Sigmoid colon (tissue), 4 donors: ENCODE measurements around the gene HRH1.

Experiments used
- CTCF ChIP-seq, 4 experiments: fragments of 450-650 bp in 3 of 4; fragments of 200-600 bp in 1 of 4; IDR thresholded peaks; one replicate each; pipeline ENCODE4 v1.5.1; 2016 to 2019; ENCODE audit warnings: antibody characterized with exemption in 4 of 4, mild to moderate bottlenecking in 3 of 4, moderate library complexity in 2 of 4
- EP300 ChIP-seq, 4 donors: sonication (generic); formaldehyde crosslinking; IDR thresholded peaks; one replicate each; pipeline ENCODE4 v1.6.1; 2017; ENCODE audit warnings: antibody characterized with exemption in 4 of 4
- POLR2A ChIP-seq, 2 donors: fragments of 450-650 bp; IDR thresholded peaks; one replicate each; pipeline ENCODE4 v1.6.1; 2016; ENCODE audit warnings: antibody characterized with exemption in 2 of 2, mild to moderate bottlenecking in 2 of 2, moderate library complexity in 2 of 2
- POLR2AphosphoS5 ChIP-seq, 4 donors: sonication (generic); formaldehyde crosslinking; IDR thresholded peaks; one replicate each; pipeline ENCODE4 v1.6.1; 2017; ENCODE audit warnings: antibody characterized with exemption in 4 of 4

GRCh38 chr3:11198495-11198894 lies 44.2 kb downstream of the HRH1 start:
- no peak for TF ChIP-seq POLR2AphosphoS5 (IDR thresholded peaks at IDR 0.05)
- no peak for TF ChIP-seq POLR2A (IDR thresholded peaks at IDR 0.05)
- no peak for TF ChIP-seq CTCF (IDR thresholded peaks at IDR 0.05)
- no peak for TF ChIP-seq EP300 (IDR thresholded peaks at IDR 0.05)
